Stimulated activated CD4-positive, alpha-beta T cell treated with anti-CD3 and anti-CD28 coated beads, Interleukin-15, amount 100 ng/mL, for 1 hour (primary cell): ENCODE data around the gene EVI5.
"Not testable (repeated sequence)": the region's sequence is repeated elsewhere in the genome, so short reads cannot be mapped to it uniquely, and the experiment has no call there.

Source experiments
- DNase-seq, 2 donors: peaks; one replicate each; pipeline ENCODE4 v3.0.0-alpha.2; 2020; ENCODE audit warnings: low read depth in 1 of 2, low spot score in 1 of 2

The EVI5 gene

DNA sequence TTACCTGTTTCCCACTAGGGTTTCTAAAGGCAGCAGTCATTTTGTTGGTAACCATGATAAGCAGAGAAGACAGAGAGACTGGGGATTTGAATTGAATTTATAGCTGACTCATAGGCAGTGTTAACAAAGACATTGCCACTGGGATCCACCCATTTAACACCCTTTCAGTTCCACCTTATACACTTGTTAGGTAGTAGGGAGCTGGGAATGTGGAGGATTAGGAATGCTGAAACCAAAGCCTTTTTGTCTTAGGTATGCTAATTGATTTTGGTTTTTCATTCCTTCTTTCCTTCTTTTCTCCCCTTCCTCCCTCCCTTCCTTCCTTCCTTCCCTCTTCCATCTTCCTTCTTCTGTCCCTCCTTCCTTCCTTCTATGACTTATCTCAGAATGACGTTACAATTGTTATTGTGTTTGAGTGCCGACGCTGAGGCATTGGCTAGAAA, 7.5 kb upstream of the EVI5 start:
- DNase-seq = no peak

DNA sequence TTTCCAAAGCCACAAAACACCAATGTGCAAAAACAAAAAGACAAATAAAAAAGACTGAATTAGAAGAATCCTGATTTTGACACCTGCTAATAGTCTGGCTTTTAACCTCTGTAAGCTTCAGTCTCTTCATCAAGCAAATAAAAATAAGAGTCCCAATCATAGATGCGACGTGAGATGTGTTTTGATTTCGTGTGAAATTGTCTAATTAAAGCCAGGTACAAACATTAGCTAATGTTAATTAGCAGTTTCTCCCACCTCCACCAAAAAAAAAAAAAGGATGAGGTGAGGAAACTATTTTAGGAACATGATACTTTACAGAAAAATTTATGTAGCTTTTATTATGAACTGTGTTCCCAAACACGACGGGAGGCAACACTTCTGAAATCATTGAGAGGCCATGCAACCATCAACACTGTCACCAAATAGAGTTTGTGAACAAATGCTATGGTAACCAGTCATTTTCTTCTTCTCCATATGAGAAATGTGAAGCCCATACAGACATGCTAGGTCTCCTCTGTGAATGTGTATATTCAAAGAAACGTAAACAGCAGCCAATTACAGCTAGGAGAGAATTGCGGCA, 6.7 kb upstream of the EVI5 start:
- no peak for DNase-seq

DNA sequence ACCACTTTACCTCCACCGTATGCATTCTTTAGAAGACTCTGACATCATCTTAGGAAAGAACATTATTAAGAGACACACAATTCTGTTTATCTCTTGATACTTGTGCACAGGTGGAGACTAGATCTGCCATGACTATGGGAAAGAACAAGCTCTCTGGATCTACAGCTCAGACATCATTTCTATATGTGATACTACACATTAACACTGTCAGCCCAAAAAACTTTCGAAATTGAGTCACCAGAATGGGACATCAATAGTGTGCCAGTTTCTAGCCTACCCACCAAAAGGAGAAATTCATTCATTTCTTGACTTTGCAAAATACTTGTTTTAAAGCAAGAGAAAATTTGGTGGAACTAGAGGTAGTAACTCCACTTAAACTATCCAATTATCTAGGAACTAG, 6.0 kb upstream of the EVI5 start:
- no peak for DNase-seq

DNA sequence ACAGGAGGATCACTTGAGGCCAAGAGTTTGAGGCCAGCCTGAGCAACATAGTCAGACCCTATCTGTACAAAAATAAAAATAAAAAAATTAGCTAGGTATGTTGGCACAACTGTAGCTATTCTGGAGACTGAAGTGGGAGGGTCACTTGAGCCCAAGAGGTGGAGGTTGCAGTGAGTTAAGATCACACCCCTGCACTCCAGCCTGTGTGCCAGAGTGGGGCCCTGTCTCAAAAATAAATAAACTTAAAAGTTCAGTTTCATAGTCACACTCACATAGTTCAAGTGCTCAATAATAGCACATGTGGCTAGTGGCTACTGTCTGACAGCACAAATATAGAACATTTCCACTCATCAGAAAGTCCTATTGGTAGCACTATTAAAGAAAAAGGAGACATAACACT, 5.2 kb upstream of the EVI5 start:
- no peak for DNase-seq

DNA sequence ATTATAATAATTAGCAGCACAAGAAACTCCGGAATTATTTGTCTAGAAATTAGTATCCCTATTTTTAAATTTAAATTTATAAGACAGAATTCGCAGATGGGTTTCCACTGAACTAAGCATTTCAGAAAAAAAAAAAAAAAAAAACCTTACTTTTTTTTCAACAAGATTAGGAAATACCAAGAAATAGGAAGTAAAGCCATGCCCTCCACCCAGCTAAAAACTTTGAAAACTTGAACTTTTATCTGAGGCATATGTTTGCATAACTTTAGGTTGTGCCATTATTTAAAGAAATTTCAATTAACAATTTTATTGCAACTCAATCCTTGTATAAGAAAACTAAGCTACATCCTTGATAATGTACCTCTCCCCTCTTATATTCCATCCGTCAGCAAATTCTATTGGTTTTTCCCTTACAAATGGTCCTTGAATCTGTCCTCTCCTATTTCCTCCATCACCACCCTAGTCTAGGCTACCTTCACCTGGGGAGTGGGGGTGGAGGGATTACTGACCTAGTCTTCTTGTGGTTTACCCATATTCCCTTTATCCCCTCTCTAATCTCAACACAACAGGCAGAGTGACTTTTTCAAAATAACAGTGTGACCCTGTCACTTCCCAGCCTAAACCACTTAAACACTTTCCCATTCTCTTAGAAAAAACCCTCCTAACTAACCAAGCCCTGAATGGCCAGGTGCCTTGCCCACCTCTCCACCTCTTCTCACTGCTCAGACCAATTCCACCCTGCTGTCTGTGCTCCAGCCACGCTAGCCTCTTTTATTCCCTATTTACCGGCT, 1.4 kb upstream of the EVI5 start:
- no peak for DNase-seq

DNA sequence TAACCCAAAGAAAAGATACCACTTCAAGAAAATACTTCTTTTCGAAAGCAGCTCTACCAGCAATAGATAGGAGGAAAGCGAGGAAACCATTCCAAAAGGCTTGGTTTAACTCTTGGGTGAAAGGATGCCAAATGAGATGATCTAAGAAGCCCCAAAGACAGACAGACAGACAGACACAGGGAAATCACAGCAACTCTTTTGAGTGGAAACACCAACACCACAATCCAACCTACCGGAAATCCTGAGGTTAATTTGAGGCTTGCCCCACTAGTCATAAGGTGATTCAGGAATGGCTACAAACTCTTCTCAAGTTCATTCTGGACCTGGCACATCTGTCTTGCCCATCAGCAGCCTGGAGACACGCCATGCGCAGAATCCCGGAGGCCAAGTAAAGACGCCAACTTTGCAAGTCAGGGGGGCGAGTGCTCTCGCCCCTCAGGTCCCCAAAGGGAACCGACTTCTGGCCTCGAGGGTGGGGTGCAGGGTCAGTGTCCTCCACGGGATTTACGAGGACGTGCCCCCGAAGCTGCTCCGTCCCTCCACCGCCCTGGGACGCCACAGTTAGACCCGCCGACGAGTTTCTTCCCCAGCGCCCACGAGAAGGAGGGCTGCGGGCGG, 778 bp downstream of the EVI5 start:
- no peak for DNase-seq

DNA sequence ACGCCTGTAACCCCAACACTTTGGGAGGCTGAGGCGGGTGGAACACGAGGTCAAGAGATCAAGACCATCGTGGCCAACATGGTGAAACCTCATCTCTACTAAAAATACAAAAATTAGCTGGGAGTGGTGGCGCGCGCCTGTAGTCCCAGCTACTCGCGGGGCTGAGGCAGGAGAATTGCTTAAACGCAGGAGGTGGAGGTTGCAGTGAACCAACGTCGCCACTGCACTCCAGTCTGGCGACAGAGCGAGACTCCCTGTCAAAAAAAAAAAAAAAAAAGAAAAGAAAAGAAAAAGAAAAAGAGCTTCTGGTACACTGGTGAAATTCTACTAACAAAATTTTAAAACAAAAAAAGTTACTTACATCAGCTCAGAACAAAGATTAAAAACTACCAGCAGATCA, 1.4 kb downstream of the EVI5 start:
- not testable (repeated sequence) for DNase-seq

DNA sequence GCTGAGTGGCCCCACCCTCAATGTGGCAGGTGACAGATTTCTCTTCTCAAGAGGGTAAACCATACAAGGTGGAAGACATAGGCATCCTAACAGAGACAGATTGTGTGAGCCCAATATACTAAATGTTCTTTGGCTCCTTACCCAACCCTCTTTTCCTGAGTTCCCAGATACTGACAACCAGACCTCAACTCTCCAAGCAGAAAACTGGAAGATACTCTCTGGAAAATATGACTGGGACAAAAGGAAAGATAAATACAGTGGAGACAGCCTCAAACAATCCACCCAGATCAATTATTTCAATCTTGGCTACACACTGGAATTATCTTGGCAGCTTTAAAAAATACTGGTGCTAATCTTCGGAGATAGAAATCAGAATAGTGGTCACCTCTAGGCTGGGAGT, 6.5 kb downstream of the EVI5 start:
- no peak for DNase-seq

DNA sequence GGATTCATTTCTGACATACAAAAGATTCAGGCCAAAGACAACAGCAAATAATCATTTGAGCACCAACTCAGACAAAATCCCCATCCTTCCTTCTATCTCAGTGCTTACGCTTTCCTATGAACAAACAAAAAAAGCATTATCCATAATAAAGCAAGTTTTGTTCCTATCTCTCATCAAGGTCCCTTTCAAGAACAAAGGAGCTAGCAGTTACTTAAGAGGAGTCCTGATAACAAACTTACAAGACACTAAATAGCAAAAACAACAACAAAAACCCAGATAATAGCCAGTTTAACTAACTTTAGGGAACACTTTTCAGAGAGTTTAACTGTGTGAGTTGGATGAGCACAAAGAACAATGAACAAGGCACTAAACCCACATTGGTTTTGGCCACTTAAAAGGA, 10.5 kb downstream of the EVI5 start:
- DNase-seq = no peak

DNA sequence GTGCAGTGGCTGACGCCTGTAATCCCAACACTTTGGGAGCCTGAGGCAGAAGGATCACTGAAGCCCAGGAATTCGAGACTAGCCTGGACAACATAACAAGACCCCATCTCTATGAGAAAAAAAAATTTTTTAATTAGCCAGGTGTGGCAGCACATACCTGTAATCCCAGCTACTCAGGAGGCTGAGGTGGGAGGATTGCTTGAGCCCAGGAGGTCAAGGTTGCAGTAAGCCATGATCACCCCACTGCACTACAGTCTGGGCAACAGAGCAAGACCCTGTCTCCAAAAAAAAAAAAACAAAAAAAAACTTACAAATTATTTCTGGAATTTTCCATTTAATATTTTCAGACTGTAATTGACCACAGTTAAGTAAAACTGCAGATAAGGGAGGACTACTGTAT, 11.2 kb downstream of the EVI5 start:
- not testable (repeated sequence) for DNase-seq

DNA sequence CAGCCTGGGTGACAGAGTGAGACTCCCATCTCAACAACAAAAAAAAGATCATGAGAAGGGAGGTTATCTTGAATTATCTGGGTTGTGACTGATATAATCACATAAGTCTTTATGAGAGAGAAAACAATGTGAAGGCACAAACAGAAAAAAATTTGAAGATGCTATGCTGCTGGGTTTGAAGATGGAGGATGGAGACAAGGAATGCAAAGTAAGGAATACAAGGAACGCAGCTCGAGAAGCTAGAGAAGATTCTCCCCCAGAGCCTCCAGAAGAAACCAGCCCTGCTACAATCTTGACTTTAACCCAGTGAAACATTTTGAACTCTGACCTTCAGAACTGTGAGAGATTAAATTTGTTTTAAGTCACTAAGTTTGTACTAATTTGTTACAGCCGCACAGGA, 15.1 kb downstream of the EVI5 start:
- no peak for DNase-seq

DNA sequence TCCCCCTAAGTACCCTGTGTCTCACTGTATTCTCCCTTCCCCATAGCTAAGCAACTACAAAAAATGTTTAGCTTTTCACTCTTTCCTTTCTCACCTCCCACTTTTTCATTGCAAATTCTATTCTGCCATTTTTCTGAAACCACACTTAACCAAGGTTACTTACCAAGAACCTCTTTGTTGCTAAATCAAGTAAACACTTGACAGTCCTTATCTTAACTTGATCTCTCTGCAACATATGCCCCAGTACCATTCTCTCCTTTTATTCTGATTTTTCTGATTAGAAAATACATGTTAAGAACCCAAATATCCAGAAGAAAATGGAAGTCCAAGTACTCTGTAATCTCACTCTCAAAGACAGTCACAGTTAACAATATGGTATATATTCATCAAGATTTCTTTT, 16.0 kb downstream of the EVI5 start:
- no peak for DNase-seq

DNA sequence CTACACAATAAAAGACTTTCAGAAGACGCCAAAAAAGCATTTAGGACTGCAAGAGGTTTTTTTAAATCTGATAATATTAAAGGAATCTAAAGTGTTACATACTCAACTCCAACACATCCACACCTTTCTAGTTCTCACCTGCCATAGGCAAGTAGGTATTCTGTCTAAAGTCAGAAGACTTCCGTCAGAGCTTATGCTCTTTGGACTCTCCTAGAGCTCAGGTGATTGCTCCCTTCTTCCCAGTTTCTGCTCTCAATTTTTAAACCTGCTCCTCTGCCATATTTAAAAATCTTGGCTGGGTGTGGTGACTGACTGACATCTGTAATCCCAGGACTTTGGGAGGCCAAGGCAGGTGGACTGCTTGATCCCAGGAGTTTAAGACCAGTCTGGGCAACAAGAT, 16.6 kb downstream of the EVI5 start:
- DNase-seq = no peak

DNA sequence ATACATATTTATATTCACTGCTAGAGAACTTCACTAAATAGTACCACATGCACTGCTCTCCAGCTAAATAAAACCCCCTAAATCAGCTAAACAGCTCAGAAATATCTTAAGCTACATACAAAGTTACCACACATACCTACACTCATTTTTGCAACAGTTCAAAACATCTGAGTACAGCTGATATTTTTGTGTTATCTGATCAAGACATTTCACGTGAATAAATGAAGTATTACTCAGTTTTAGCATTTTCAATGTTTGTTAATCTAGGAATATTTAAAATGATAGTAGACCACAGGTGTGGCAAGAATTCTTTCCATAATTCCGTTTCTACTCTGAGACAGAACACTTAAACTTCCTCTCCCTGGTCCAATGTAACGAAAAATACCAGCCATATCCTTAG, 20.8 kb downstream of the EVI5 start:
- no peak for DNase-seq

DNA sequence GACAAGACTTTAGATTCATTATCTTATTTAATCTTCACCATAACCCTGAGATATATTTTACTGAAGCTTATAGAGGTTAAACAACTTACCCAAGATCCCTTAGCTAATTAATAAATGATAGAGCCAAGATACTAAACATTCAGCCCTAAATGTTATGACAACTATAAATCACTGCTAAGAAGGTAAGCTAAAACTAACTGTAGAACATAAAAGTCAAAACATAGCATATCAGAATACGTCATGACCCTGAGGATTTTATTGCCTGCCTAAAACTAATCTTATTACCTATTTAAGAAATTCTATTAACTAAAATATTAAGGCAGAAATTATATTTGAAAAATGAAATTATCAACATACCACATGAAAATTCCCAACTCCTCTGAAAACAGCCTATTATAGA, 22.6 kb downstream of the EVI5 start:
- no peak for DNase-seq

DNA sequence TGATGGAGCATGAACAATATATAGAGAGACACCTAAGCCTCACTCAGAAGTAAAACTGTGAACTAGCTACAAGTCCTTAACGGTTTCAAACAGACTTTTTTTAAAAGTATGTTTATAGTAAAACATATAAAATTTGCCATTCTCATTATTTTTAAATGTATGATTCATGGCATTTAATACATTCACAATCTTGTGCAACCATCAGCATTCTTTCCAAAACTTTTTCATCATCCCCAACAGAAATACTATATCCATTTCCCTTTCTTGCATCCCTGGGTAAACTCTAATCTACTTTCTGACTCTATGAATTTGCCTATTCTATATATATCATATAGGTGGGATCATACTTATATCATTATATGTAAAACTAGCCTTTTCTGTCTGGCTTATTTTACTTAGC, 25.5 kb downstream of the EVI5 start:
- no peak for DNase-seq

DNA sequence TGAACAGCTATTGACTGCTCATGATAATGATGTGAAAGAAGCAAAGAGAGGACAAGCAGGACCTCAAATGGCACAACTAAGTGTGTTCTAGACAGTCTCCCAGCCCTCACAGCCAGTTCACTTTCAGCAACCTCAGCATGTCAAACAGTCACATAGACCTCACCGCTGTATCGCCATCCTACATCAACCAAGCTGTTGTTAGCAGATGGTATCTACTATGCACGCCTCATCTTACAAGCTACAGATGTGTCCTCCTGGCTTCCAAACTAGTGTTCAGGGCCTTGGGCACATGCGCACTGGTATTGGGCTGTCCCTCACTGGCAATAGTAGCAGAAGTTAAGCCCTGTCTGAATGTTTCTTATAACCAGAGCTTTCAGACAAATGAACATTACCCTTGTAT, 28.4 kb downstream of the EVI5 start:
- DNase-seq = no peak

DNA sequence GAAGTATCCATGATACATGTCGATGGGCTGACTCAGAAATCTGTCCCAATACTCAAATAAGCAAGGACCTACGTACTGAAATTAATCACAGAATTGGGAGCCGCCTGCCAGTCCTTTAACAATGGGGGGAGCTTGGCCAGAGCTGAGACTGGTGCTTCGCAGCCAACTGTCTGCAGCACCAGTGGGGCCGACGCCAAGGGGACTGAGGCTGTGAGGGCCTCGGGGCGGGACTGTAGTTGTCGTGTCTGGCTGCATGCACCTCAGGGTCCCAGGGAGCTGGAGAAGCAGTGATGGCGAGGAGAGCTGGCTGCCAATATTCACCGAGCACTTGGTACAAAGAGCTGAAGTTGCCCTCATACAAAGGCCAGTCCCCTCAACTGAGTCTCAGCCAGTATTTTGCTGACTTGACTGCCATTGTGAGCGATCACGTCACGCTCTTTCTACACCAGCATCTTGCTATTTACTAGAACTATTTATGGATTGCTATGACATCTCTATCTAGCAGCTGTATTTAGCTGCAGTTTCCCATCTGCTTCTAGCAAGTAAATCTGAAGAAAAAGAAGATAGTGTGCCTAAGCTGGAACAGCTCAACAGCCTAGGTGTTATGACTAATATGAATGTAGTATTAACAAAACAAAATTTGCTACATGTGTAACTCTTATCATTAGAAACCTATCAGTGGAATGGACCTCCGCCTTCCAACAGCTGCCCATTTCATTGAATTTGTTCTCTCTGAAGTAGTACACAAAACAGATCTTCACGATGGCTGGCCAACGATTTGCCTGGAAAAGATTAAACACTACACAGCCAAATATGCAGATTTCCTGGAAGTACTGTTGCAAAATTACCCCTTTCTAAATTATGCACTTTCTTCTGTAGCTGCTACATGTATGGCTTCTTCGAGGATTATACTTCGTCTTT, 29.1 kb downstream of the EVI5 start:
- no peak for DNase-seq

DNA sequence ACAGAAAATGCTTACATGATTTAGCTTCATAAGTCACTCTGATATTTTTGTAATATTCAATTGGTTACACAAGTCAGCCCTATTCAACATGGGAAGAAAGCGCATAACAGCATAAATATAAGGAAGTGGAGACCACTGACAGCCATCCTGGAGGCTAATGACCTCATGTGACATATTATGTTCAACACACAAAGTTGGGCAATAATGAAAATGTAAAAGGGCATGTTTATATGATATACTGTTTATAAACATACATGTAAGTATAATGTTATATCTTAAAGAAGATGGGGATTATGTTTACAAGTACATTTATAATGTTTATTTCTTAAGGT, 30.2 kb downstream of the EVI5 start:
- DNase-seq = no peak

DNA sequence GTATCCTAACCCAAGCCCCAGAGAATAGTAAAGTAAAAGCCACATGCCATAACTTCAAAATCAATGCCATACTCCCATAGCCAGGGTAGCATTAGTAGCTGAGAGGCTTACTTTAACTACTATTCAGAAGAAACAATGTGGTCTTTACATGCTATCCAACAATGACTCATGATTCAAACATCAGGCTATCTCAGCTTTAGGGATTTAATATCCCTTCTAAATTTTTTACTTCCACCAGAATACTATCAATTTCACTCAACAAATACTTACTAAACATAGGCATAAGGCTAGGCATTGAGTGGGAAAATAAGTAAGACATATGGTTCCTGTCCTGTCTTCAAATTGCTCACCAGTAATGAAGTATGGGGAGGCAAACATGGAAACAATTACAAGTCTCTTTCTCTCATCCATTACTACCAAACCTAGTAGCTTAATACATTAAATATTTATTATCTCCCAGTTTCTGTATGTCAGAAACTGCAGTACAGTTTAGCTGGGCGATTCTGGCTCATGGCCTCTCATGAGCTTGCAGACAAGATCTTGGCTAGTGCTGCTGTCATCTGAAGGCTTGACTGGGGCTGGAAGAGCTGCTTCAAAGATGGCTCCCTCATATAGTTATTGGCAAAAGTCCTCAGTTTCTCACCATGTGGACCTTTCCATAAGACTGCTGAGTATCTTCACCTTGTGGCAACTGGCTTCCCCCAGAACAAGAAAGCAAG, 30.7 kb downstream of the EVI5 start:
- DNase-seq = no peak

DNA sequence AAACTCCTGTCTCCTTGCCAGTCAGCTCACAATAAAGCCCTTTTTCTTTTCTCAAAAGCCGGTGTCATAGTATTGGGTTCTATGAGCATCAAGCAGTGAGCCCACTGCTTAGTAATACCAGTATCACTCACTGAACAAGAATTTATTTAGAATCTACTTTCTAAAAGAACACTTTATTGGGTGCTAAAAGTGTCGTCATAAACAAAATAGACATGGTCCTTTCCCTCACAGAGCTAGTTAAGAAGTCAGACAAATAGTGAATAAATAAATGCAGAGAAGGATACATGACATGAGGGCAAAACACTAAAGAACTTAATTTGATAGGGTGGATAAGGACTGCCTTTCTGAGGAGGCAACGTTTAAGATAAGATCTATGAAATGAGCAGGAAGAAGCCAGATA, 32.2 kb downstream of the EVI5 start:
- no peak for DNase-seq
